SK-N-SH treated with all-trans-retinoic acid at 6 μM for 48 hours (cell line): ENCODE results near the gene THADA.
"Not testable (repeated sequence)": the region's sequence is repeated elsewhere in the genome, so short reads cannot be mapped to it uniquely, and the experiment has no call there.

ENCODE experiments used
- ATAC-seq: fragments of 200-7000 bp; cut with Tn5 transposase; 3 replicates; pipeline ENCODE4 v1.9.1; 2020; ENCODE audit warnings: mild to moderate bottlenecking, moderate library complexity
- ARNTL ChIP-seq: fragments of 450-650 bp; formaldehyde crosslinking; IDR thresholded peaks from 2 replicates; pipeline ENCODE4 v1.5.0; 2020; ENCODE audit warnings: low read depth, mild to moderate bottlenecking, moderate library complexity, borderline replicate concordance
- BACH2 ChIP-seq: fragments of 250-450 bp; sonication (Bioruptor Pico); IDR thresholded peaks from 2 replicates; pipeline ENCODE4 v1.9.0; 2021; ENCODE audit warnings: mild to moderate bottlenecking, borderline replicate concordance
- CSDC2 ChIP-seq: fragments of 250-450 bp; sonication (Bioruptor Pico); IDR thresholded peaks from 2 replicates; pipeline ENCODE4 v1.5.0; 2020; ENCODE audit warnings: mild to moderate bottlenecking, moderate library complexity
- GLIS3 ChIP-seq: fragments of 250-450 bp; sonication (Bioruptor Pico); IDR thresholded peaks from 2 replicates; pipeline ENCODE4 v1.5.0; 2020; ENCODE audit warnings: mild to moderate bottlenecking, moderate library complexity
- ISL1 ChIP-seq: fragments of 250-450 bp; sonication (Bioruptor Pico); IDR thresholded peaks from 2 replicates; pipeline ENCODE4 v2.1.2; 2022; ENCODE audit warnings: mild to moderate bottlenecking, moderate library complexity
- OSR1 ChIP-seq: fragments of 250-450 bp; sonication (Bioruptor Pico); IDR thresholded peaks from 2 replicates; pipeline ENCODE4 v1.8.0; 2022; ENCODE audit warnings: moderate library complexity, mild to moderate bottlenecking, inconsistent platforms
- PPARA ChIP-seq: fragments of 250-450 bp; sonication (Bioruptor Pico); IDR thresholded peaks from 2 replicates; pipeline ENCODE4 v1.5.0; 2020; ENCODE audit warnings: mild to moderate bottlenecking, borderline replicate concordance
- RARB ChIP-seq: fragments of 250-450 bp; sonication (Bioruptor Pico); IDR thresholded peaks from 2 replicates; pipeline ENCODE4 v1.8.0; 2021; ENCODE audit warnings: mild to moderate bottlenecking, moderate library complexity
- SNAI2 ChIP-seq: fragments of 250-450 bp; sonication (Bioruptor Pico); IDR thresholded peaks from 2 replicates; pipeline ENCODE4 v1.5.0; 2020; ENCODE audit warnings: mild to moderate bottlenecking, moderate library complexity
- TCF4 ChIP-seq: fragments of 250-450 bp; sonication (Bioruptor Pico); IDR thresholded peaks from 2 replicates; pipeline ENCODE4 v1.8.0; 2021; ENCODE audit warnings: mild to moderate bottlenecking, moderate library complexity, borderline replicate concordance
- TOX ChIP-seq: fragments of 250-450 bp; sonication (Bioruptor Pico); IDR thresholded peaks from 2 replicates; pipeline ENCODE4 v1.8.0; 2021; ENCODE audit warnings: mild to moderate bottlenecking, moderate library complexity, borderline replicate concordance
- ZC3H10 ChIP-seq: fragments of 250-450 bp; sonication (Bioruptor Pico); IDR thresholded peaks from 2 replicates; pipeline ENCODE4 v1.5.1; 2021; ENCODE audit warnings: mild to moderate bottlenecking, moderate library complexity
- ZFP3 ChIP-seq: fragments of 250-450 bp; sonication (Bioruptor Pico); IDR thresholded peaks from 2 replicates; pipeline ENCODE4 v1.5.0; 2020; ENCODE audit warnings: mild to moderate bottlenecking, moderate library complexity
- ZFP30 ChIP-seq: fragments of 450-650 bp; formaldehyde crosslinking; IDR thresholded peaks from 2 replicates; pipeline ENCODE4 v1.5.0; 2022; ENCODE audit warnings: mild to moderate bottlenecking, moderate library complexity
- ZNF70 ChIP-seq: fragments of 450-650 bp; formaldehyde crosslinking; IDR thresholded peaks from 2 replicates; pipeline ENCODE4 v1.5.0; 2020; ENCODE audit warnings: mild to moderate bottlenecking, moderate library complexity
- ZNF8 ChIP-seq: fragments of 450-650 bp; formaldehyde crosslinking; IDR thresholded peaks from 2 replicates; pipeline ENCODE4 v1.5.0; 2020; ENCODE audit warnings: mild to moderate bottlenecking, moderate library complexity
- TF ChIP-seq, protein P1 (sequence below): fragments of 250-450 bp; sonication (Bioruptor Pico); IDR thresholded peaks from 2 replicates; pipeline ENCODE4 v1.8.0; 2021; ENCODE audit warnings: low read depth, mild to moderate bottlenecking, moderate library complexity, borderline replicate concordance
- TF ChIP-seq, protein P2 (sequence below): fragments of 250-450 bp; sonication (Bioruptor Pico); IDR thresholded peaks from 2 replicates; pipeline ENCODE4 v1.8.0; 2020; ENCODE audit warnings: mild to moderate bottlenecking, moderate library complexity, borderline replicate concordance
- TF ChIP-seq, protein P3 (sequence below): fragments of 250-450 bp; sonication (Bioruptor Pico); IDR thresholded peaks from 2 replicates; pipeline ENCODE4 v1.5.1; 2020; ENCODE audit warnings: low read depth, mild to moderate bottlenecking, moderate library complexity
- TF ChIP-seq, protein P4 (sequence below): fragments of 250-450 bp; sonication (Bioruptor Pico); IDR thresholded peaks from 2 replicates; pipeline ENCODE4 v1.5.1; 2021; ENCODE audit warnings: mild to moderate bottlenecking, moderate library complexity
- TF ChIP-seq, protein P5 (sequence below): fragments of 250-450 bp; sonication (Bioruptor Pico); IDR thresholded peaks from 2 replicates; pipeline ENCODE4 v1.5.0; 2020; ENCODE audit warnings: mild to moderate bottlenecking, moderate library complexity

Gene THADA

DNA sequence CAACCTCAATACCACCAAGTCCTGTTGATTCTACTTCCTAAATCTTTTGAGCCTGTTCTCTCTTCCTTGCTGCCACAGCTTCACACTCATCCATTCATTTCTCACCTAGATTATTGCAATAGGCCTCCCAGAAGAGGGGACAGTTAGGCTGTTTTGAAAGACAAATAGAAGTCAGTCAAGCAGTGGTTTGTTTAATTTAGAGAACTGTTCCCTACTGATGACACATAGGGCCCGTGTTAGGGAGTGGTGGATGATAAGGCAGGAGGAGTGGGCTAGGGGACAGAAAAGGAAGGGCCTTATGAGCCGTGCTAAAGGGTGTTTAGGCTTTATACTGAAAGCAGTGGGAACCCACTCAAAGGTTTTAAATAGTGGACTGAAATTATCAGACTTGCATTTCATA, 309.9 kb downstream of the THADA start:
- TF ChIP-seq GLIS3 = no peak
- no peak for TF ChIP-seq ZFP30 (CRISPR knock-in tag)
- TF ChIP-seq ISL1 (CRISPR knock-in tag) = no peak
- TF ChIP-seq BACH2 = no peak
- TF ChIP-seq ZNF70 (CRISPR knock-in tag) = no peak
- ATAC-seq = no peak

DNA sequence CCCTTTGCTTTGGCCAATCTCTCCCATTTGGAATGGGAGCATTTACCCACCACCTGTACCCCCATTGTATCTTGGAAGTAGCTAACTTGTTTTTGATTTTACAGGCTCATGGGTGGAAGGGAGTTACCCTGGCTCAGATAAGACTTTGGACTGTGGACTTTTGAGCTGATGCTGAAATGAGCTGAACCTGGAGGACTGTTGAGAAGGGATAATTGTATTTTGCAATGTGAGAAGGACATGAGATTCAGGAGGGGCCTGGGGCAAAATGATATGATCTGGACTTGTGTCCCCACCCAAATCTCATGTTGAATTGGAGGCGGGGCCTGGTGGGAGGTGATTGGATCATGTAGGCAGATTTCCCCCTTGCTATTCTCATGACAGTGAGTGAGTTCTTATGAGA, 310.9 kb downstream of the THADA start:
- no peak for ATAC-seq
- TF ChIP-seq, protein P1, sequence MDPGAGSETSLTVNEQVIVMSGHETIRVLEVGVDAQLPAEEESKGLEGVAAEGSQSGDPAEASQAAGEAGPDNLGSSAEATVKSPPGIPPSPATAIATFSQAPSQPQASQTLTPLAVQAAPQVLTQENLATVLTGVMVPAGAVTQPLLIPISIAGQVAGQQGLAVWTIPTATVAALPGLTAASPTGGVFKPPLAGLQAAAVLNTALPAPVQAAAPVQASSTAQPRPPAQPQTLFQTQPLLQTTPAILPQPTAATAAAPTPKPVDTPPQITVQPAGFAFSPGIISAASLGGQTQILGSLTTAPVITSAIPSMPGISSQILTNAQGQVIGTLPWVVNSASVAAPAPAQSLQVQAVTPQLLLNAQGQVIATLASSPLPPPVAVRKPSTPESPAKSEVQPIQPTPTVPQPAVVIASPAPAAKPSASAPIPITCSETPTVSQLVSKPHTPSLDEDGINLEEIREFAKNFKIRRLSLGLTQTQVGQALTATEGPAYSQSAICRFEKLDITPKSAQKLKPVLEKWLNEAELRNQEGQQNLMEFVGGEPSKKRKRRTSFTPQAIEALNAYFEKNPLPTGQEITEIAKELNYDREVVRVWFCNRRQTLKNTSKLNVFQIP (CRISPR knock-in tag) = no peak
- TF ChIP-seq TOX (no peak), ZC3H10 (CRISPR knock-in tag) (no peak), SNAI2 (no peak), OSR1 (CRISPR knock-in tag) (no peak), RARB (no peak), CSDC2 (CRISPR knock-in tag) (no peak), ZNF8 (CRISPR knock-in tag) (no peak), ZNF70 (CRISPR knock-in tag) (no peak), TCF4 (CRISPR knock-in tag) (no peak)
- TF ChIP-seq, protein P2, sequence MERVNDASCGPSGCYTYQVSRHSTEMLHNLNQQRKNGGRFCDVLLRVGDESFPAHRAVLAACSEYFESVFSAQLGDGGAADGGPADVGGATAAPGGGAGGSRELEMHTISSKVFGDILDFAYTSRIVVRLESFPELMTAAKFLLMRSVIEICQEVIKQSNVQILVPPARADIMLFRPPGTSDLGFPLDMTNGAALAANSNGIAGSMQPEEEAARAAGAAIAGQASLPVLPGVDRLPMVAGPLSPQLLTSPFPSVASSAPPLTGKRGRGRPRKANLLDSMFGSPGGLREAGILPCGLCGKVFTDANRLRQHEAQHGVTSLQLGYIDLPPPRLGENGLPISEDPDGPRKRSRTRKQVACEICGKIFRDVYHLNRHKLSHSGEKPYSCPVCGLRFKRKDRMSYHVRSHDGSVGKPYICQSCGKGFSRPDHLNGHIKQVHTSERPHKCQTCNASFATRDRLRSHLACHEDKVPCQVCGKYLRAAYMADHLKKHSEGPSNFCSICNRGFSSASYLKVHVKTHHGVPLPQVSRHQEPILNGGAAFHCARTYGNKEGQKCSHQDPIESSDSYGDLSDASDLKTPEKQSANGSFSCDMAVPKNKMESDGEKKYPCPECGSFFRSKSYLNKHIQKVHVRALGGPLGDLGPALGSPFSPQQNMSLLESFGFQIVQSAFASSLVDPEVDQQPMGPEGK (CRISPR knock-in tag) = no peak
- TF ChIP-seq, protein P3, sequence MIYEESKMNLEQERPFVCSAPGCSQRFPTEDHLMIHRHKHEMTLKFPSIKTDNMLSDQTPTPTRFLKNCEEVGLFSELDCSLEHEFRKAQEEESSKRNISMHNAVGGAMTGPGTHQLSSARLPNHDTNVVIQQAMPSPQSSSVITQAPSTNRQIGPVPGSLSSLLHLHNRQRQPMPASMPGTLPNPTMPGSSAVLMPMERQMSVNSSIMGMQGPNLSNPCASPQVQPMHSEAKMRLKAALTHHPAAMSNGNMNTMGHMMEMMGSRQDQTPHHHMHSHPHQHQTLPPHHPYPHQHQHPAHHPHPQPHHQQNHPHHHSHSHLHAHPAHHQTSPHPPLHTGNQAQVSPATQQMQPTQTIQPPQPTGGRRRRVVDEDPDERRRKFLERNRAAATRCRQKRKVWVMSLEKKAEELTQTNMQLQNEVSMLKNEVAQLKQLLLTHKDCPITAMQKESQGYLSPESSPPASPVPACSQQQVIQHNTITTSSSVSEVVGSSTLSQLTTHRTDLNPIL (CRISPR knock-in tag) = no peak

DNA sequence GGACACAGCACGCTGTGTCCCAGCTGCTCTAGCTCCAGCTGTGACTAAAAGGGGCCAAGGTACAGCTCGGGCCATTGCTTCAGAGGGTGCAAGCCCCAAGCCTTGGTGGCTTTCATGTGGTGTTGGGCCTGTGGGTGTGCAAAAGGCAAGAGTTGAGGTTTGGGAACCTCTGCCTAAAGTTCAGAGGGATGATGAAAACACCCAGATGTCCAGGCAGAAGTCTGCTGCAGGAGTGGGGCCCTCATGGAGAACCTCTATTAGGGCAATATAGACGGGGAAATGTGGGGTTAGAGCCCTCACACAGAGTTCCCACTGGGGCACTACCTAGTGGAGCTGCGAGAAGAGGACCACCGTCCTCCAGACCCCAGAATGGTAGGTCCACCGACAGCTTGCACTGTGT, 311.5 kb downstream of the THADA start:
- not testable (repeated sequence) for ATAC-seq

DNA sequence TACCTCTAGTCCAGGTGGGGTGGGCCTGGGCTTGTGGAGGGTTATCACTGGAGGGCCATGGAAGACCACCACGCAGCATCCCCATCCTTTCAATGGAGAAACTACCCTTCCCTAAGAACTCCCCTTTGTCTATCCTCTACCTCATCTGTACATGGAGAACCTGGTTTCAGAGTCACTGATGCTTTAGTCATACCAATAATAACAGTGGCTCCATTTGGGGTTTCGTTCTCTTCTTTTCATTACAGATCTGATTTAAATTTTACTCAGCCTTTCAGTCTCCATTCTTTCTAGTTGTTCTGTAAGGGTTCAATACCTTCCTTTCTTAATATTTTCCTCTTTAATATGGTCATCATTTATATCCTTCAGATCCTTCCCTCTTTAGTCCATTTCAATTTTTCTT, 314.8 kb downstream of the THADA start:
- TF ChIP-seq ZC3H10 (CRISPR knock-in tag) (no peak), OSR1 (CRISPR knock-in tag) (no peak), ZFP30 (CRISPR knock-in tag) (no peak), ARNTL (no peak), ZNF8 (CRISPR knock-in tag) (no peak), ZFP3 (CRISPR knock-in tag) (no peak), GLIS3 (no peak), PPARA (CRISPR knock-in tag) (no peak), CSDC2 (CRISPR knock-in tag) (no peak), TOX (no peak), ZNF70 (CRISPR knock-in tag) (no peak)
- TF ChIP-seq, protein P4, sequence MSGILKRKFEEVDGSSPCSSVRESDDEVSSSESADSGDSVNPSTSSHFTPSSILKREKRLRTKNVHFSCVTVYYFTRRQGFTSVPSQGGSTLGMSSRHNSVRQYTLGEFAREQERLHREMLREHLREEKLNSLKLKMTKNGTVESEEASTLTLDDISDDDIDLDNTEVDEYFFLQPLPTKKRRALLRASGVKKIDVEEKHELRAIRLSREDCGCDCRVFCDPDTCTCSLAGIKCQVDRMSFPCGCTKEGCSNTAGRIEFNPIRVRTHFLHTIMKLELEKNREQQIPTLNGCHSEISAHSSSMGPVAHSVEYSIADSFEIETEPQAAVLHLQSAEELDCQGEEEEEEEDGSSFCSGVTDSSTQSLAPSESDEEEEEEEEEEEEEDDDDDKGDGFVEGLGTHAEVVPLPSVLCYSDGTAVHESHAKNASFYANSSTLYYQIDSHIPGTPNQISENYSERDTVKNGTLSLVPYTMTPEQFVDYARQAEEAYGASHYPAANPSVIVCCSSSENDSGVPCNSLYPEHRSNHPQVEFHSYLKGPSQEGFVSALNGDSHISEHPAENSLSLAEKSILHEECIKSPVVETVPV (CRISPR knock-in tag) = no peak
- TF ChIP-seq, protein P2 (CRISPR knock-in tag) = no peak
- TF ChIP-seq, protein P3 (CRISPR knock-in tag) = no peak
- TF ChIP-seq, protein P5, sequence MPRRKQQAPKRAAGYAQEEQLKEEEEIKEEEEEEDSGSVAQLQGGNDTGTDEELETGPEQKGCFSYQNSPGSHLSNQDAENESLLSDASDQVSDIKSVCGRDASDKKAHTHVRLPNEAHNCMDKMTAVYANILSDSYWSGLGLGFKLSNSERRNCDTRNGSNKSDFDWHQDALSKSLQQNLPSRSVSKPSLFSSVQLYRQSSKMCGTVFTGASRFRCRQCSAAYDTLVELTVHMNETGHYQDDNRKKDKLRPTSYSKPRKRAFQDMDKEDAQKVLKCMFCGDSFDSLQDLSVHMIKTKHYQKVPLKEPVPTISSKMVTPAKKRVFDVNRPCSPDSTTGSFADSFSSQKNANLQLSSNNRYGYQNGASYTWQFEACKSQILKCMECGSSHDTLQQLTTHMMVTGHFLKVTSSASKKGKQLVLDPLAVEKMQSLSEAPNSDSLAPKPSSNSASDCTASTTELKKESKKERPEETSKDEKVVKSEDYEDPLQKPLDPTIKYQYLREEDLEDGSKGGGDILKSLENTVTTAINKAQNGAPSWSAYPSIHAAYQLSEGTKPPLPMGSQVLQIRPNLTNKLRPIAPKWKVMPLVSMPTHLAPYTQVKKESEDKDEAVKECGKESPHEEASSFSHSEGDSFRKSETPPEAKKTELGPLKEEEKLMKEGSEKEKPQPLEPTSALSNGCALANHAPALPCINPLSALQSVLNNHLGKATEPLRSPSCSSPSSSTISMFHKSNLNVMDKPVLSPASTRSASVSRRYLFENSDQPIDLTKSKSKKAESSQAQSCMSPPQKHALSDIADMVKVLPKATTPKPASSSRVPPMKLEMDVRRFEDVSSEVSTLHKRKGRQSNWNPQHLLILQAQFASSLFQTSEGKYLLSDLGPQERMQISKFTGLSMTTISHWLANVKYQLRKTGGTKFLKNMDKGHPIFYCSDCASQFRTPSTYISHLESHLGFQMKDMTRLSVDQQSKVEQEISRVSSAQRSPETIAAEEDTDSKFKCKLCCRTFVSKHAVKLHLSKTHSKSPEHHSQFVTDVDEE = no peak
- TF ChIP-seq, protein P1 (CRISPR knock-in tag) = no peak
- no peak for ATAC-seq
